Astrocyte (in vitro differentiated cells and primary cell): ENCODE results near the gene INCENP. TPM values are rescaled to one million over a fixed set of nuclear protein-coding genes. Genes with fewer than 3 reads are reported as not detected.

Experiments used
- DNase-seq: peaks from one replicate; pipeline ENCODE4 v3.0.0-alpha.2; 2010; ENCODE audit warnings: low read depth
- FAIRE-seq: peaks from 2 replicates; lab custom pipeline; 2011; peaks lifted over from hg19 to GRCh38; lab: Jason Lieb, UNC
- H2AFZ ChIP-seq: 2 replicates; pipeline ENCODE4 v1.6.0; 2012; ENCODE audit warnings: low read depth, low read length, inconsistent platforms
- H3K27ac ChIP-seq: 2 replicates; pipeline ENCODE4 v1.5.1; 2011; ENCODE audit warnings: low read depth, low read length, inconsistent platforms
- H3K27me3 ChIP-seq: 2 replicates; pipeline ENCODE4 v1.6.0; 2011; ENCODE audit warnings: low read length, inconsistent platforms; ENCODE audit not compliant: insufficient read depth
- H3K36me3 ChIP-seq: 2 replicates; pipeline ENCODE4 v1.5.1; 2011; ENCODE audit warnings: low read length, inconsistent platforms; ENCODE audit not compliant: insufficient read depth
- H3K4me1 ChIP-seq: 2 replicates; pipeline ENCODE4 v1.5.1; 2011; ENCODE audit warnings: low read length, inconsistent platforms; ENCODE audit not compliant: insufficient read depth
- H3K4me2 ChIP-seq: 2 replicates; pipeline ENCODE4 v1.6.0; 2012; ENCODE audit warnings: low read length, inconsistent platforms
- H3K4me3 ChIP-seq: 2 replicates; pipeline ENCODE4 v1.5.1; 2011; ENCODE audit warnings: low read depth, mild to moderate bottlenecking, low read length, inconsistent platforms; ENCODE audit not compliant: insufficient read depth
- H3K79me2 ChIP-seq: 2 replicates; pipeline ENCODE4 v1.6.0; 2012; ENCODE audit warnings: mild to moderate bottlenecking, low read length, inconsistent platforms; ENCODE audit not compliant: insufficient read depth
- H3K9ac ChIP-seq: 2 replicates; pipeline ENCODE4 v1.6.0; 2012; ENCODE audit warnings: mild to moderate bottlenecking, low read length, inconsistent platforms
- H3K9me3 ChIP-seq: 2 replicates; pipeline ENCODE4 v1.5.1; 2012; ENCODE audit warnings: low read depth, mild to moderate bottlenecking, low read length, inconsistent platforms; ENCODE audit not compliant: insufficient read depth
- H4K20me1 ChIP-seq: 2 replicates; pipeline ENCODE4 v1.6.0; 2012; ENCODE audit warnings: low read length, inconsistent platforms; ENCODE audit not compliant: insufficient read depth
- H3K27ac Mint-ChIP-seq: one replicate; pipeline ENCODE4 v1.8.0; 2021; ENCODE audit warnings: mild to moderate bottlenecking, mixed read lengths; ENCODE audit not compliant: unreplicated experiment
- H3K27me3 Mint-ChIP-seq: one replicate; pipeline ENCODE4 v1.8.0; 2021; ENCODE audit warnings: low read depth, mixed read lengths; ENCODE audit not compliant: unreplicated experiment
- H3K36me3 Mint-ChIP-seq: one replicate; pipeline ENCODE4 v1.8.0; 2021; ENCODE audit warnings: low read depth, mixed read lengths; ENCODE audit not compliant: unreplicated experiment
- H3K4me1 Mint-ChIP-seq: one replicate; pipeline ENCODE4 v1.8.0; 2021; ENCODE audit warnings: low read depth, mixed read lengths; ENCODE audit not compliant: unreplicated experiment
- H3K4me3 Mint-ChIP-seq: one replicate; pipeline ENCODE4 v1.8.0; 2021; ENCODE audit warnings: mild to moderate bottlenecking, moderate library complexity, mixed read lengths; ENCODE audit not compliant: unreplicated experiment
- H3K9me3 Mint-ChIP-seq: one replicate; pipeline ENCODE4 v1.8.0; 2021; ENCODE audit warnings: mild to moderate bottlenecking, mixed read lengths; ENCODE audit not compliant: unreplicated experiment
- EZH2 ChIP-seq: IDR thresholded peaks from 2 replicates; pipeline ENCODE4 v1.6.1; 2012; ENCODE audit warnings: mild to moderate bottlenecking, low read length, inconsistent platforms; ENCODE audit not compliant: insufficient read depth
- total RNA-seq: library from RNA; stranded (reverse); gene quantifications from 2 replicates; pipeline ENCODE4 v1.2.1, GENCODE V29; 2021
- TF ChIP-seq, protein P1 (sequence below): IDR thresholded peaks from 2 replicates; pipeline ENCODE4 v1.5.1; 2011; ENCODE audit warnings: low read depth, mild to moderate bottlenecking, inconsistent platforms, low read length, moderate library complexity; ENCODE audit not compliant: insufficient read depth

INCENP gene
- total RNA-seq, 1 donor from 2014 or later: 17.7 TPM

DNA sequence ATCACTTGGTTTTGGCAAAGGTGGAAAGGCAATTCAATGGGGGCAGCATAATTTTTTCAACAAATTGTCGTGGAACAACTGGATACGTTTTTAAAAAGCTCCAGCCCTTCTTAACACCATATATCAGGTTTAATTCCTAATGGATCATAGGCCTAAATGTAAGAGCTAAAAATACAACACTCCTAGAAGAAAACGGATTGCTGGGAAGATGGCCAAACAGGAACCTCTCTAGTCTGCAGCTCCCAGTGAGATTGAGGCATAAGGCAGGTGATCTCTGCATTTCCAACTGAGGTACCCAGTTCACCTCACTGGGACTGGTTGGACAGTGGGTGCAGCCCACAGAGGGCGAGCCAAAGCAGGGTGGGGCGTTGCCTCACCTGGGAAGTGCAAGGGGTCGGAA, 33.8 kb downstream of the INCENP start:
- H2AFZ ChIP-seq: no peak overlapping the region
- no peak overlapping the region for H3K4me2 ChIP-seq
- H3K27me3 ChIP-seq: no peaks in the 10 kb centered on the region
- no peak for TF ChIP-seq EZH2
- TF ChIP-seq, protein P1, sequence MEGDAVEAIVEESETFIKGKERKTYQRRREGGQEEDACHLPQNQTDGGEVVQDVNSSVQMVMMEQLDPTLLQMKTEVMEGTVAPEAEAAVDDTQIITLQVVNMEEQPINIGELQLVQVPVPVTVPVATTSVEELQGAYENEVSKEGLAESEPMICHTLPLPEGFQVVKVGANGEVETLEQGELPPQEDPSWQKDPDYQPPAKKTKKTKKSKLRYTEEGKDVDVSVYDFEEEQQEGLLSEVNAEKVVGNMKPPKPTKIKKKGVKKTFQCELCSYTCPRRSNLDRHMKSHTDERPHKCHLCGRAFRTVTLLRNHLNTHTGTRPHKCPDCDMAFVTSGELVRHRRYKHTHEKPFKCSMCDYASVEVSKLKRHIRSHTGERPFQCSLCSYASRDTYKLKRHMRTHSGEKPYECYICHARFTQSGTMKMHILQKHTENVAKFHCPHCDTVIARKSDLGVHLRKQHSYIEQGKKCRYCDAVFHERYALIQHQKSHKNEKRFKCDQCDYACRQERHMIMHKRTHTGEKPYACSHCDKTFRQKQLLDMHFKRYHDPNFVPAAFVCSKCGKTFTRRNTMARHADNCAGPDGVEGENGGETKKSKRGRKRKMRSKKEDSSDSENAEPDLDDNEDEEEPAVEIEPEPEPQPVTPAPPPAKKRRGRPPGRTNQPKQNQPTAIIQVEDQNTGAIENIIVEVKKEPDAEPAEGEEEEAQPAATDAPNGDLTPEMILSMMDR: no peak
- no peak for DNase-seq
- H3K79me2 ChIP-seq: no peaks in the 10 kb centered on the region
- Mint-ChIP-seq H3K36me3 (peaks cover 5% of the 10 kb centered on the region), H3K27me3 (peaks cover 26% of the 10 kb centered on the region), H3K4me3 (no peak overlapping the region), H3K4me1 (no peaks in the 10 kb centered on the region), H3K27ac (no peak overlapping the region), H3K9me3 (peaks cover 5% of the 10 kb centered on the region)
- no peak overlapping the region for H3K9ac ChIP-seq
- no peaks in the 10 kb centered on the region for H3K4me1 ChIP-seq
- no peaks in the 10 kb centered on the region for H4K20me1 ChIP-seq
- no peak overlapping the region for H3K4me3 ChIP-seq
- H3K27ac ChIP-seq: no peak overlapping the region
- FAIRE-seq: no peak
- no peaks in the 10 kb centered on the region for H3K9me3 ChIP-seq
- peaks cover 5% of the 10 kb centered on the region for H3K36me3 ChIP-seq

- Histone ChIP-seq H3K9me3 (no peaks in the 10 kb centered on the region), H3K4me1 (no peaks in the 10 kb centered on the region), H2AFZ (no peak overlapping the region), H3K4me2 (no peak overlapping the region), H3K36me3 (no peaks in the 10 kb centered on the region), H4K20me1 (no peaks in the 10 kb centered on the region), H3K9ac (no peak overlapping the region), H3K79me2 (no peaks in the 10 kb centered on the region), H3K27me3 (no peaks in the 10 kb centered on the region), H3K27ac (no peak overlapping the region), H3K4me3 (no peak overlapping the region)
- Mint-ChIP-seq H3K27ac (no peak overlapping the region), H3K4me3 (no peak overlapping the region), H3K4me1 (no peaks in the 10 kb centered on the region), H3K27me3 (peaks cover 26% of the 10 kb centered on the region), H3K36me3 (no peaks in the 10 kb centered on the region), H3K9me3 (peaks cover 3% of the 10 kb centered on the region)
- no peak for TF ChIP-seq EZH2
- TF ChIP-seq, protein P1: no peak
- no peak for DNase-seq
- no peak for FAIRE-seq
These were observed 42.6 kb downstream of the INCENP start for GRCh38 chr11:62166371-62166770.

DNA sequence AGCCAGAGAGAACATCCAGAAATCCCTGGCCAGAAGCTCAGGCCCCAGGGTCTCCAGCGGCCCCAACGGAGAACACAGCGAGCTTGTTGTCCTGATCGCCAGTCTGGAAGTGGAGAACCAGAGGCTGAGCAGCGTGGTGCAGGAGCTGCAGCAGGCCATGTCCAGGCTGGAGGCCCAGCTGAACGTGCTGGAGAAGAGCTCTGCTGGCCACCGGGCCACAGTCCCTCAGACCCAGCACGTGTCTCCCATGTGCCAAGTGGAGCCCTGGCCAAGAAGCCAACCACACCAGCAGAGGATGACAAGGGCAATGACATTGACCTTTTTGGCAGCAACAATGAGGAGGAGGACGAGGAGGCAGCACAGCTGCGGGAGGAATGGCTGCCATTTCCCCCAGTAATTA, 45.6 kb downstream of the INCENP start:
- H3K27ac Mint-ChIP-seq: no peak overlapping the region
- Histone ChIP-seq H2AFZ (no peak overlapping the region), H3K9ac (no peak overlapping the region), H3K79me2 (no peaks in the 10 kb centered on the region), H3K27ac (no peak overlapping the region), H4K20me1 (no peaks in the 10 kb centered on the region), H3K4me2 (no peak overlapping the region), H3K4me1 (no peaks in the 10 kb centered on the region), H3K4me3 (no peak overlapping the region), H3K36me3 (no peaks in the 10 kb centered on the region), H3K9me3 (no peaks in the 10 kb centered on the region), H3K27me3 (peaks cover 2% of the 10 kb centered on the region)
- DNase-seq: no peak
- no peak for FAIRE-seq
- H3K27me3 Mint-ChIP-seq: peaks cover 21% of the 10 kb centered on the region
- H3K4me3 Mint-ChIP-seq: no peak overlapping the region
- no peaks in the 10 kb centered on the region for H3K9me3 Mint-ChIP-seq
- TF ChIP-seq, protein P1: no peak
- no peak for TF ChIP-seq EZH2
- H3K36me3 Mint-ChIP-seq: no peaks in the 10 kb centered on the region
- no peaks in the 10 kb centered on the region for H3K4me1 Mint-ChIP-seq
